IMR-90 (cell line): ENCODE data around the gene MAN2A1.

Experiments used
- CTCF ChIP-seq: conservative IDR thresholded peaks from 2 replicates; pipeline ENCODE4 v1.5.1; 2012; ENCODE audit warnings: mild to moderate bottlenecking, low read depth, low read length, improper control_type of control experiment
- MXI1 ChIP-seq: IDR thresholded peaks from 2 replicates; pipeline ENCODE4 v1.6.1; 2012; ENCODE audit warnings: low read depth, mild to moderate bottlenecking, low read length, moderate library complexity, borderline replicate concordance
- POLR2A ChIP-seq: IDR thresholded peaks from 2 replicates; pipeline ENCODE4 v1.6.1; 2012; ENCODE audit warnings: mild to moderate bottlenecking, low read depth, low read length

- TF ChIP-seq MXI1 (no peak), POLR2A (no peak), CTCF (no peak)
Measured at GRCh38 chr5:109898269-109899162, 208.8 kb downstream of the MAN2A1 start.
